Posterior vena cava (tissue), 2 donors: ENCODE measurements around the gene CARD11. TPM values are rescaled to one million over a fixed set of nuclear protein-coding genes. Genes with fewer than 3 reads are reported as not detected.

Experiments
- total RNA-seq, 2 donors: library from RNA; stranded (reverse); fragmentation: NEBNext Ultra II Directional; extraction: Animal tissue kit (Norgen Biotek cat#: 25700); gene quantifications; one replicate each; pipeline ENCODE4 v1.2.1, GENCODE V29; 2021
- donor health status: DM: yes; HTN: yes; CAD: no.
- donor health status: DM: yes; HTN: yes; CAD: no.

CARD11 gene
- total RNA-seq, 2 donors from 2014 or later, result 0.86 to 1.9 TPM

Other genes starting within 250 kb of the CARD11 start
- gene GNA12, start 199.6 kb downstream of the CARD11 start, total RNA-seq, result 10 to 100 TPM; 59.8 to 65.8 TPM